IMR-90 (cell line): Measurements from ENCODE around the gene DYRK1B.

Source experiments
- CTCF ChIP-seq: conservative IDR thresholded peaks from 2 replicates; pipeline ENCODE4 v1.5.1; 2012; ENCODE audit warnings: mild to moderate bottlenecking, low read depth, low read length, improper control_type of control experiment
- MXI1 ChIP-seq: IDR thresholded peaks from 2 replicates; pipeline ENCODE4 v1.6.1; 2012; ENCODE audit warnings: low read depth, mild to moderate bottlenecking, low read length, moderate library complexity, borderline replicate concordance
- POLR2A ChIP-seq: IDR thresholded peaks from 2 replicates; pipeline ENCODE4 v1.6.1; 2012; ENCODE audit warnings: mild to moderate bottlenecking, low read depth, low read length

- TF ChIP-seq MXI1 (no peak), CTCF (no peak), POLR2A (no peak)
These were observed 31.0 kb downstream of the DYRK1B start for GRCh38 chr19:39802958-39803357.
